Endothelial cell of umbilical vein (primary cell): Measurements from ENCODE around the gene MGAT4B. TPM values are rescaled to one million over a fixed set of nuclear protein-coding genes. Genes with fewer than 3 reads are reported as not detected.

Source experiments
- BruUV-seq: library from RNA; stranded (reverse); fragments of 400-500 nt; replicated peaks from 2 replicates; lab custom pipeline; 2021; lab: Mats Ljungman, UMichigan
- CTCF ChIA-PET: fragments of 300-600, 350-600 bp; sonication (Branson Sonifier 250); formaldehyde crosslinking; loops from one replicate; lab custom pipeline; 2021; ENCODE audit warnings: antibody characterized with exemption, inconsistent platforms; lab: Charles Lee
- POLR2A ChIA-PET: fragments of 300-600, 350-600 bp; sonication (Branson Sonifier 250); formaldehyde crosslinking; loops from one replicate; lab custom pipeline; 2021; ENCODE audit warnings: antibody characterized with exemption, inconsistent platforms; lab: Charles Lee
- DNase-seq: peaks from one replicate; pipeline ENCODE4 v3.0.0-alpha.2; 2011; ENCODE audit warnings: low read depth, low spot score
- FAIRE-seq: peaks from 2 replicates; lab custom pipeline; 2011; peaks lifted over from hg19 to GRCh38; lab: Jason Lieb, UNC
- H2AFZ ChIP-seq: 2 replicates; pipeline ENCODE4 v1.6.0; 2012; ENCODE audit warnings: low read depth, low read length, control low read depth, inconsistent platforms
- H3K27ac ChIP-seq: 2 replicates; pipeline ENCODE4 v1.5.1; 2011; ENCODE audit warnings: low read depth, mild to moderate bottlenecking, control low read depth, low read length, moderate library complexity; ENCODE audit not compliant: insufficient read depth
- H3K27me3 ChIP-seq, 2 experiments: 2 replicates each; pipeline versions ENCODE4 v1.6.0 to v1.6.1; 2011; ENCODE audit warnings: low read length in 2 of 2, mixed read lengths in 1 of 2; ENCODE audit not compliant: control insufficient read depth in 2 of 2, insufficient read depth in 2 of 2
- H3K36me3 ChIP-seq, 2 experiments: 2 replicates in 1 of 2; 3 replicates in 1 of 2; pipeline ENCODE4 v1.5.1; 2011; ENCODE audit warnings: low read length in 2 of 2, mild to moderate bottlenecking in 1 of 2, moderate library complexity in 1 of 2; ENCODE audit not compliant: control insufficient read depth in 2 of 2, insufficient read depth in 2 of 2; ENCODE audit errors: extremely low read depth in 1 of 2
- H3K4me1 ChIP-seq: 3 replicates; pipeline ENCODE4 v1.5.1; 2011; ENCODE audit warnings: mild to moderate bottlenecking, low read length; ENCODE audit not compliant: control insufficient read depth, insufficient read depth; ENCODE audit errors: extremely low read depth
- H3K4me2 ChIP-seq: 2 replicates; pipeline ENCODE4 v1.6.1; 2011; ENCODE audit warnings: low read length, control low read depth, mixed read lengths; ENCODE audit not compliant: insufficient read depth
- H3K4me3 ChIP-seq, 3 experiments: fragments of 200-600 bp in 1 of 3; sonication (generic), shearing (Covaris generic) in 1 of 3; replicated peaks in 1 of 3; 2 replicates each; pipeline ENCODE4 v1.5.1; 2011 to 2016; ENCODE audit warnings: control low read depth in 3 of 3, low read length in 3 of 3, mild to moderate bottlenecking in 2 of 3, inconsistent platforms in 1 of 3, low read depth in 1 of 3, moderate library complexity in 1 of 3; ENCODE audit not compliant: insufficient read depth in 1 of 3
- H3K79me2 ChIP-seq: 2 replicates; pipeline ENCODE4 v1.6.0; 2012; ENCODE audit warnings: low read length, inconsistent platforms; ENCODE audit not compliant: control insufficient read depth, insufficient read depth
- H3K9ac ChIP-seq: replicated peaks from 2 replicates; pipeline ENCODE3; 2011; ENCODE audit warnings: low read length, control low read depth; ENCODE audit not compliant: insufficient read depth; ENCODE audit errors: extremely low read depth
- H3K9me1 ChIP-seq: replicated peaks from 3 replicates; pipeline ENCODE4 v1.6.0; 2011; ENCODE audit warnings: mild to moderate bottlenecking, low read length; ENCODE audit not compliant: control insufficient read depth, insufficient read depth; ENCODE audit errors: extremely low read depth
- H3K9me3 ChIP-seq: replicated peaks from 2 replicates; pipeline ENCODE4 v1.5.1; 2012; ENCODE audit warnings: low read length, inconsistent platforms; ENCODE audit not compliant: control insufficient read depth, insufficient read depth
- H4K20me1 ChIP-seq: replicated peaks from 2 replicates; pipeline ENCODE3; 2011; ENCODE audit warnings: mild to moderate bottlenecking, low read length; ENCODE audit not compliant: control insufficient read depth, insufficient read depth; ENCODE audit errors: extremely low read depth
- EZH2 ChIP-seq: IDR thresholded peaks from 2 replicates; pipeline ENCODE4 v1.6.1; 2012; ENCODE audit warnings: borderline replicate concordance, low read depth, mild to moderate bottlenecking, moderate library complexity, low read length, inconsistent platforms; ENCODE audit not compliant: severe bottlenecking
- FOS ChIP-seq: IDR thresholded peaks from 2 replicates; pipeline ENCODE4 v1.6.1; 2011; ENCODE audit warnings: mild to moderate bottlenecking, low read length, moderate library complexity, borderline replicate concordance; ENCODE audit not compliant: insufficient read depth
- GATA2 ChIP-seq: IDR thresholded peaks from 2 replicates; pipeline ENCODE4 v1.7.0; 2011; ENCODE audit warnings: low read depth, mild to moderate bottlenecking, moderate library complexity, mixed read lengths, low read length; ENCODE audit not compliant: insufficient read length, insufficient read depth
- JUN ChIP-seq: IDR thresholded peaks from 2 replicates; pipeline ENCODE4 v1.6.1; 2011; ENCODE audit warnings: borderline replicate concordance, low read depth; ENCODE audit not compliant: insufficient read length, insufficient read depth
- MYC ChIP-seq: IDR thresholded peaks from one replicate; pipeline ENCODE4 v1.6.1; 2011; ENCODE audit warnings: mild to moderate bottlenecking, low read depth, low read length
- POLR2A ChIP-seq: IDR thresholded peaks from 2 replicates; pipeline ENCODE4 v1.6.1; 2012; ENCODE audit warnings: low read depth, mild to moderate bottlenecking, control low read depth, low read length
- POLR2AphosphoS5 ChIP-seq: IDR thresholded peaks from 2 replicates; pipeline ENCODE4 v1.6.1; 2012; ENCODE audit warnings: low read depth, mild to moderate bottlenecking, control low read depth, low read length, moderate library complexity; ENCODE audit not compliant: insufficient read depth
- dilution Hi-C: fragments of 300-500 bp; cut with MboI; formaldehyde crosslinking; loops from one replicate; pipeline ENCODE4 v1.15.0; 2019; ENCODE audit warnings: low sequenced_read_pairs; ENCODE audit not compliant: extremely low pct_ligation_motif_present
- intact Hi-C: fragments of 100-400 bp; cut with micrococcal nuclease; formaldehyde crosslinking; loops from one replicate; pipeline ENCODE4 v1.10.0; 2022
- polyA plus RNA-seq, 4 experiments: library from polyadenylated mRNA; depleted of rRNA in 3 of 4; stranded (reverse) in 3 of 4; unstranded in 1 of 4; fragments of >200 nt; gene quantifications; 2 replicates each; pipeline versions ENCODE4 v1.2.1 to v1.2.3, GENCODE V29; 2011 to 2012; ENCODE audit warnings: missing spikeins in 1 of 4
- total RNA-seq: library from RNA; stranded (reverse); gene quantifications from 2 replicates; pipeline ENCODE4 v1.2.3, GENCODE V29; 2021
- TF ChIP-seq, protein P1 (sequence below): IDR thresholded peaks from 2 replicates; pipeline ENCODE4 v1.6.1; 2011; ENCODE audit not compliant: insufficient read depth, insufficient read length
- TF ChIP-seq, protein P2 (sequence below), 2 donors: IDR thresholded peaks; 1 replicate in 1 of 2; 2 replicates in 1 of 2; pipeline ENCODE4 v1.5.1; 2011; ENCODE audit warnings: low read length in 2 of 2, mild to moderate bottlenecking in 2 of 2, moderate library complexity in 2 of 2, control low read depth in 1 of 2, inconsistent platforms in 1 of 2, low read depth in 1 of 2; ENCODE audit not compliant: insufficient read depth in 1 of 2; ENCODE audit errors: extremely low read depth in 1 of 2

MGAT4B gene
- total and polyA plus RNA-seq, 2 donors (not counting 3 experiments of a cell fraction or from before 2014, with no cell fraction given): 243 TPM

DNA sequence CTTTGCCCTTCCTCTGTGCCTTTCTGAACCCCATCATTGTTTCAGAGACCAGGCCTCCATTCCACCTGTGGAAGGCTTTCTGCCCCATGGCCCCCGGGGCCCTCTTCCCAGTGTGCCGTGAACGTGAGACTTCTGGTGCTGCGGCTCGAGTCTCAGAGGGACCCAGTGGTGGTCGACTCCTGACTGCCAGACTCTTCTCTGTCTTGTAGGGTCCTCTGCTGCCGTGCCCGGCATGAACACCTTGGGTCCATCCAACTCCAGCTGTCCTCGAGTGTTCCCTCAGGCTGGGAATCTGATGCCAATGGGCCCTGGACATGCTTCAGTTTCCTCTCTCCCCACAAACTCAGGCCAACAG, 33.0 kb downstream of the MGAT4B start:
- intact Hi-C loops: no loop called here
- CTCF ChIA-PET: no interaction called here
- H3K27ac ChIP-seq: no peak overlapping the region
- no peak overlapping the region for H2AFZ ChIP-seq
- FAIRE-seq (no peak), DNase-seq (no peak)
- H3K9me3 ChIP-seq: no peaks in the 10 kb centered on the region
- no TSS peak for BruUV-seq
- TF ChIP-seq GATA2 (no peak), FOS (no peak), POLR2AphosphoS5 (no peak)
- H3K4me2 ChIP-seq: no peak overlapping the region
- no peak overlapping the region for H3K9ac ChIP-seq
- no peaks in the 10 kb centered on the region for H3K27me3 ChIP-seq
- no peaks in the 10 kb centered on the region for H3K9me1 ChIP-seq
- peaks cover 8 to 27% of the 10 kb centered on the region in 2 experiments for H3K36me3 ChIP-seq
- dilution Hi-C loops: no loop called here
- H3K79me2 ChIP-seq: peaks cover 5% of the 10 kb centered on the region
- peaks cover 14% of the 10 kb centered on the region for H3K4me1 ChIP-seq
- POLR2A ChIA-PET: no interaction called here
- H3K4me3 ChIP-seq: no peak overlapping the region
- H4K20me1 ChIP-seq: no peaks in the 10 kb centered on the region

DNA sequence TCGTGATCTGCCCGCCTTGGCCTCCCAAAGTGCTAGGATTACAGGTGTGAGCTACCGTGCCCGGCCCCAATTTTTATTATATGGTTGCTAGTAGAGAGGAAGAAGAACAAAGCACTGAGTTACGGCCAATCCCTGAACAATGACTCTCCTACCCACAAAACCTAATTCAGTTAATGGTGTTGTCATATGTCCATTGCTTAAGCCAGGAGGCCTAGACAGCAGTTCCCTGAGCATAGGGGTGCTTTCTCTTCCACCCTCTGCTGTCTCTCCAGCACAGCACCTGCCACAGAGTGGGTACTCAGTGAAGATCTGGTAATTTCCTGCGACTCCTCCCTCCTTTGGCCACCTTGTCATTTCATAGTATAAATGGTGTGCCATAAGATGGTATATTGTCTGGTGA, 34.3 kb downstream of the MGAT4B start:
- FAIRE-seq: no peak
- TF ChIP-seq, protein P1, sequence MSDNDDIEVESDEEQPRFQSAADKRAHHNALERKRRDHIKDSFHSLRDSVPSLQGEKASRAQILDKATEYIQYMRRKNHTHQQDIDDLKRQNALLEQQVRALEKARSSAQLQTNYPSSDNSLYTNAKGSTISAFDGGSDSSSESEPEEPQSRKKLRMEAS: no peak
- TF ChIP-seq POLR2AphosphoS5 (no peak), GATA2 (no peak), EZH2 (no peak), MYC (no peak), JUN (no peak), FOS (no peak), POLR2A (no peak)
- TF ChIP-seq, protein P2, sequence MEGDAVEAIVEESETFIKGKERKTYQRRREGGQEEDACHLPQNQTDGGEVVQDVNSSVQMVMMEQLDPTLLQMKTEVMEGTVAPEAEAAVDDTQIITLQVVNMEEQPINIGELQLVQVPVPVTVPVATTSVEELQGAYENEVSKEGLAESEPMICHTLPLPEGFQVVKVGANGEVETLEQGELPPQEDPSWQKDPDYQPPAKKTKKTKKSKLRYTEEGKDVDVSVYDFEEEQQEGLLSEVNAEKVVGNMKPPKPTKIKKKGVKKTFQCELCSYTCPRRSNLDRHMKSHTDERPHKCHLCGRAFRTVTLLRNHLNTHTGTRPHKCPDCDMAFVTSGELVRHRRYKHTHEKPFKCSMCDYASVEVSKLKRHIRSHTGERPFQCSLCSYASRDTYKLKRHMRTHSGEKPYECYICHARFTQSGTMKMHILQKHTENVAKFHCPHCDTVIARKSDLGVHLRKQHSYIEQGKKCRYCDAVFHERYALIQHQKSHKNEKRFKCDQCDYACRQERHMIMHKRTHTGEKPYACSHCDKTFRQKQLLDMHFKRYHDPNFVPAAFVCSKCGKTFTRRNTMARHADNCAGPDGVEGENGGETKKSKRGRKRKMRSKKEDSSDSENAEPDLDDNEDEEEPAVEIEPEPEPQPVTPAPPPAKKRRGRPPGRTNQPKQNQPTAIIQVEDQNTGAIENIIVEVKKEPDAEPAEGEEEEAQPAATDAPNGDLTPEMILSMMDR (IDR thresholded peaks at IDR 0.05; ENCODE audit: extremely low read depth in 1 of 2, insufficient read depth in 1 of 2, low read depth in 1 of 2, low read length in 2 of 2): no peak

More for the DNA sequence above, 34.3 kb downstream of the MGAT4B start:
- Histone ChIP-seq H3K79me2 (peaks cover 16% of the 10 kb centered on the region), H3K36me3 (peaks cover 8 to 27% of the 10 kb centered on the region in 2 experiments), H2AFZ (no peak overlapping the region), H3K4me3 (no peak overlapping the region), H3K9ac (no peak overlapping the region), H3K4me1 (peaks cover 7% of the 10 kb centered on the region), H3K4me2 (no peak overlapping the region), H3K9me1 (no peaks in the 10 kb centered on the region), H3K9me3 (no peaks in the 10 kb centered on the region), H3K27ac (no peak overlapping the region), H3K27me3 (no peaks in the 10 kb centered on the region), H4K20me1 (no peaks in the 10 kb centered on the region)
- dilution Hi-C loops: no loop called here
- intact Hi-C loops: no loop called here
- ChIA-PET CTCF (interaction anchor here (2.1 kb wide), 1 partner anchor 9 kb away, joined by 10 read pairs; no protein-coding TSS in a partner anchor), POLR2A (no interaction called here)
- no TSS peak for BruUV-seq
- no peak for DNase-seq
